Activated CD8-positive, alpha-beta T cell treated with anti-CD3 and anti-CD28 coated beads for 36 hours (primary cell): ENCODE data around the gene CADM2. TPM values are rescaled to one million over a fixed set of nuclear protein-coding genes. Genes with fewer than 3 reads are reported as not detected.

Experiments used
- ATAC-seq: fragments of 200-7000 bp; cut with Tn5 transposase; one replicate; pipeline ENCODE4 v1.10.0; 2021; ENCODE audit warnings: mild to moderate bottlenecking, moderate library complexity
- CTCF ChIA-PET: fragments of 350-600 bp; sonication (Branson Sonifier 250); formaldehyde crosslinking; loops from one replicate; lab custom pipeline; 2021; ENCODE audit warnings: antibody characterized with exemption; lab: Charles Lee
- POLR2A ChIA-PET: fragments of 350-600 bp; sonication (Branson Sonifier 250); formaldehyde crosslinking; loops from one replicate; lab custom pipeline; 2021; ENCODE audit warnings: antibody characterized with exemption; lab: Charles Lee
- DNase-seq: peaks from one replicate; pipeline ENCODE4 v3.0.0-alpha.2; 2020
- H3K27ac Mint-ChIP-seq: one replicate; pipeline ENCODE4 v1.8.0; 2021; ENCODE audit warnings: mild to moderate bottlenecking, mixed read lengths
- H3K27me3 Mint-ChIP-seq: one replicate; pipeline ENCODE4 v1.8.0; 2021; ENCODE audit warnings: mixed read lengths
- H3K36me3 Mint-ChIP-seq: one replicate; pipeline ENCODE4 v1.8.0; 2021; ENCODE audit warnings: low read depth, mixed read lengths
- H3K4me1 Mint-ChIP-seq: one replicate; pipeline ENCODE4 v1.8.0; 2021; ENCODE audit warnings: low read depth, mixed read lengths
- H3K4me3 Mint-ChIP-seq: one replicate; pipeline ENCODE4 v1.8.0; 2021; ENCODE audit warnings: mild to moderate bottlenecking, moderate library complexity, mixed read lengths
- H3K9me3 Mint-ChIP-seq: one replicate; pipeline ENCODE4 v1.8.0; 2021; ENCODE audit warnings: mixed read lengths
- intact Hi-C: fragments of 100-400 bp; cut with micrococcal nuclease; formaldehyde crosslinking; loops from one replicate; pipeline ENCODE4 v1.10.0; 2022
- total RNA-seq, 2 experiments: library from RNA; stranded (reverse); gene quantifications; one replicate each; pipeline ENCODE4 v1.2.3, GENCODE V29; 2021
- TF ChIP-seq, protein P1 (sequence below): fragments of 200-600 bp; IDR thresholded peaks from one replicate; pipeline ENCODE4 v1.8.0; 2022; ENCODE audit warnings: antibody characterized with exemption, mild to moderate bottlenecking

The CADM2 gene
- total RNA-seq, 2 experiments from 2014 or later = 0.38 TPM; not detected in 1

DNA sequence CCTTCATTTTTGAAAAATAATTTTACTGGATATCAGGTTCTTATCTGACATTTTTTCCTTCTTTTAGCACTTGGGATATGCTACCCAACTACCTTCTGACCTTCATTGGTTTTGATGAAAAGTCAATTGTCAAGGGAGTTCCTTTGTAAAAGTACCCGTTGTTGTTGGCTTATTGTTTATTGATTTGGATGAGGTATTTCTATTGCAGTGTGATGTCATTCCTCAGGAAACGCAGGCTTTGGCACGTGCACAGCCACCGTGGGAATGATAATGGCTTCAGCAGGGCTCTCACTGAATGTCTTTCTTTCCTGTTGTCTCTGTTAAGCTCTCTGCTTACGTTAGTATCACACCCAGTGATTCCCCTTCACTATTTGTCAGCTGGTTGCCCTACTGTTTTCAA, 944.6 kb downstream of the CADM2 start:
- no peak overlapping the region for H3K27ac Mint-ChIP-seq
- H3K9me3 Mint-ChIP-seq = peaks cover 2% of the 10 kb centered on the region
- no peak overlapping the region for H3K4me3 Mint-ChIP-seq
- TF ChIP-seq, protein P1, sequence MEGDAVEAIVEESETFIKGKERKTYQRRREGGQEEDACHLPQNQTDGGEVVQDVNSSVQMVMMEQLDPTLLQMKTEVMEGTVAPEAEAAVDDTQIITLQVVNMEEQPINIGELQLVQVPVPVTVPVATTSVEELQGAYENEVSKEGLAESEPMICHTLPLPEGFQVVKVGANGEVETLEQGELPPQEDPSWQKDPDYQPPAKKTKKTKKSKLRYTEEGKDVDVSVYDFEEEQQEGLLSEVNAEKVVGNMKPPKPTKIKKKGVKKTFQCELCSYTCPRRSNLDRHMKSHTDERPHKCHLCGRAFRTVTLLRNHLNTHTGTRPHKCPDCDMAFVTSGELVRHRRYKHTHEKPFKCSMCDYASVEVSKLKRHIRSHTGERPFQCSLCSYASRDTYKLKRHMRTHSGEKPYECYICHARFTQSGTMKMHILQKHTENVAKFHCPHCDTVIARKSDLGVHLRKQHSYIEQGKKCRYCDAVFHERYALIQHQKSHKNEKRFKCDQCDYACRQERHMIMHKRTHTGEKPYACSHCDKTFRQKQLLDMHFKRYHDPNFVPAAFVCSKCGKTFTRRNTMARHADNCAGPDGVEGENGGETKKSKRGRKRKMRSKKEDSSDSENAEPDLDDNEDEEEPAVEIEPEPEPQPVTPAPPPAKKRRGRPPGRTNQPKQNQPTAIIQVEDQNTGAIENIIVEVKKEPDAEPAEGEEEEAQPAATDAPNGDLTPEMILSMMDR = no peak
- no peaks in the 10 kb centered on the region for H3K36me3 Mint-ChIP-seq
- no peak for ATAC-seq
- no peaks in the 10 kb centered on the region for H3K27me3 Mint-ChIP-seq
- DNase-seq = no peak
- ChIA-PET POLR2A (no interaction called here), CTCF (no interaction called here)
- H3K4me1 Mint-ChIP-seq = no peaks in the 10 kb centered on the region
- intact Hi-C loops = no loop called here

GRCh38 chr3:85912980-85913379, 954.2 kb downstream of the CADM2 start:
- no peak overlapping the region for H3K4me3 Mint-ChIP-seq
- H3K4me1 Mint-ChIP-seq = no peaks in the 10 kb centered on the region
- TF ChIP-seq, protein P1 = no peak
- peaks cover 5% of the 10 kb centered on the region for H3K9me3 Mint-ChIP-seq
- no peaks in the 10 kb centered on the region for H3K27me3 Mint-ChIP-seq
- DNase-seq (no peak), ATAC-seq (no peak)
- ChIA-PET CTCF (no interaction called here), POLR2A (no interaction called here)
- H3K36me3 Mint-ChIP-seq = no peaks in the 10 kb centered on the region
- intact Hi-C loops = no loop called here
- H3K27ac Mint-ChIP-seq = no peak overlapping the region

DNA sequence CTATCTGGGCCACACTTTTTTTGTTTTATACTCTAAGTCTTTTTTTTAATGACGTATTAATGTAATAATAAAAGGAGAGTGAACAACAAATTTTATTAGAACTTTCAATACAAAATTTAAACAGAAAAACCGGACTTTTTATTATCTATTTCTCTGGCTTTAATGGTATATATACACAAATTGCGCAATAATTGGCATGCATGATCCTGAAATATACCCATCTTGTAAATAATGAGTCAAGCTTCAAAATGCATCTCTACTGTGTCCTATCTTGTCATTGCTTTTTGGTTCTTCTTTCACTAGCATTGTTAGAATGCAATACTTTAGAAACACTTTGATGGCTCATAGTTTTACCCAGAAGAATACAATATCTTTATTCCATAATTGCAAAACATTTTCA, 963.6 kb downstream of the CADM2 start:
- ATAC-seq (no peak), DNase-seq (no peak)
- Mint-ChIP-seq H3K4me1 (no peaks in the 10 kb centered on the region), H3K9me3 (peaks cover 4% of the 10 kb centered on the region), H3K27me3 (no peaks in the 10 kb centered on the region), H3K36me3 (no peaks in the 10 kb centered on the region), H3K27ac (no peak overlapping the region), H3K4me3 (no peak overlapping the region)
- POLR2A ChIA-PET = no interaction called here
- CTCF ChIA-PET = no interaction called here
- intact Hi-C loops = no loop called here
- TF ChIP-seq, protein P1 = no peak

DNA sequence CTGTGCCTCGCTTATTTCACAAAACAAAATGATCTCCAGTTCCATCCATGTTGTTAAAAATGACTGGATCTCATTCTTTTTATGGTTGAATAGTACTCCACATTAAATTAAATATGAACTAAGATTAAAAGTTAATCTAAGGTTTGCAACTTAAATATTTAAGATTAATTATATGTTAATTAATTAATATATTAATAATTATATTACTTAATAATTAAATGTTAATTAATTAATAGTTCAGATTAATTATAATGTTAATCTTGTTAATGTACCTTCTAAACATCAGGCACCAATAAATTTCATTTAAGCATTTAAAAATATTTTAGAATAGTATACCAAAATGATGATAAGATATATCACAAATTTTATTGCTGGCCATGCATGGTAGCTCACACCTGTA, 971.9 kb downstream of the CADM2 start:
- ChIA-PET CTCF (no interaction called here), POLR2A (no interaction called here)
- intact Hi-C loops = no loop called here
- DNase-seq (no peak), ATAC-seq (no peak)
- Mint-ChIP-seq H3K9me3 (peaks cover 1% of the 10 kb centered on the region), H3K27ac (no peak overlapping the region), H3K4me1 (no peaks in the 10 kb centered on the region), H3K36me3 (no peaks in the 10 kb centered on the region), H3K27me3 (no peaks in the 10 kb centered on the region), H3K4me3 (no peak overlapping the region)
- TF ChIP-seq, protein P1 = no peak

DNA sequence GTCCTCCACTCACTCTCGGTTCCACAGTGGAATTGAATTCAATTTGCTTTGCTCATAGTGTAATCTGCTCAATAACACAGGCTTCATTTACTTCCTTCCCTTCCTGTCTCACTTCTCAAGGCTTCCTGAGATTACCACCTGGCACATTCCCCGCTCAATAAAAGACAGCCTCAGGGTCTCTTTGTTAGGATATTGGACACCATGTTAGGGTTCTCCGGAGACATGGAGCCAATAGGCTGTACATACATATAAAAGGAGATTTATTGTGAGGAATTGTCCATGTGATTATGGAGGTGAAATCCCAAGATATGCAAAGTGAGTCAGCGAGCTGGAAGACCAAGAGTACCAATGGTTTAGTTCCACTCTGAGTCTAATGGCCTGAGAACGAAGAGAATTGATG, 974.5 kb downstream of the CADM2 start:
- intact Hi-C loops = no loop called here
- ChIA-PET CTCF (no interaction called here), POLR2A (no interaction called here)
- DNase-seq = no peak
- TF ChIP-seq, protein P1 = no peak
- peaks cover 4% of the 10 kb centered on the region for H3K9me3 Mint-ChIP-seq
- no peak overlapping the region for H3K4me3 Mint-ChIP-seq
- no peak for ATAC-seq
- no peak overlapping the region for H3K27ac Mint-ChIP-seq
- no peaks in the 10 kb centered on the region for H3K36me3 Mint-ChIP-seq
- H3K27me3 Mint-ChIP-seq = no peaks in the 10 kb centered on the region
- no peaks in the 10 kb centered on the region for H3K4me1 Mint-ChIP-seq
